Measurements from ENCODE around the gene ITGAV.

The ITGAV gene

DNA sequence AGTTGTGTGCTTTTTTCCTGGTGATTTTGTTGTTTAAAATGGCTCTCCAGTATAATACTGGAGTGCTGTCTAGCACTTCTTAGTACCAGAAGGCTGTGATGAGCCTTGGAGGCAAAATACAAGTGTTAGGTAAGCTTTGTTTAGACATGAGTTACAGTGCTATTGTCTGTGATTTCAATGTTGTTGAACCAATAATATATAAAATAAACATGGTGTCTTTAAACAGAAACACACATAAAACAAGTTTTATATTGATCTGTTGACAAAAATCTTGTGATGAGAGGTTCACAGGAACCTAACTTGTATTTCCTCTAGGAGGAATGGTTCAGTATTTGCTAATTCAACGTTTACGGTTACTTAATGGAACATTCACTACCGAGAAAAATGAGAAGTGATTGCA is 99.0 kb downstream of the ITGAV start:
- in situ Hi-C loops (cut with HindIII; ENCODE audit: low sequenced_read_pairs) = no loop called here
- DNase-seq (ENCODE audit: low read depth) = no peak
- no peak overlapping the region for H3K4me3 ChIP-seq (ENCODE audit: low read depth, low read length)
- TF ChIP-seq, protein P1, sequence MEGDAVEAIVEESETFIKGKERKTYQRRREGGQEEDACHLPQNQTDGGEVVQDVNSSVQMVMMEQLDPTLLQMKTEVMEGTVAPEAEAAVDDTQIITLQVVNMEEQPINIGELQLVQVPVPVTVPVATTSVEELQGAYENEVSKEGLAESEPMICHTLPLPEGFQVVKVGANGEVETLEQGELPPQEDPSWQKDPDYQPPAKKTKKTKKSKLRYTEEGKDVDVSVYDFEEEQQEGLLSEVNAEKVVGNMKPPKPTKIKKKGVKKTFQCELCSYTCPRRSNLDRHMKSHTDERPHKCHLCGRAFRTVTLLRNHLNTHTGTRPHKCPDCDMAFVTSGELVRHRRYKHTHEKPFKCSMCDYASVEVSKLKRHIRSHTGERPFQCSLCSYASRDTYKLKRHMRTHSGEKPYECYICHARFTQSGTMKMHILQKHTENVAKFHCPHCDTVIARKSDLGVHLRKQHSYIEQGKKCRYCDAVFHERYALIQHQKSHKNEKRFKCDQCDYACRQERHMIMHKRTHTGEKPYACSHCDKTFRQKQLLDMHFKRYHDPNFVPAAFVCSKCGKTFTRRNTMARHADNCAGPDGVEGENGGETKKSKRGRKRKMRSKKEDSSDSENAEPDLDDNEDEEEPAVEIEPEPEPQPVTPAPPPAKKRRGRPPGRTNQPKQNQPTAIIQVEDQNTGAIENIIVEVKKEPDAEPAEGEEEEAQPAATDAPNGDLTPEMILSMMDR (IDR thresholded peaks at IDR 0.05; ENCODE audit: low read depth, low read length, missing control alignments) = no peak

DNA sequence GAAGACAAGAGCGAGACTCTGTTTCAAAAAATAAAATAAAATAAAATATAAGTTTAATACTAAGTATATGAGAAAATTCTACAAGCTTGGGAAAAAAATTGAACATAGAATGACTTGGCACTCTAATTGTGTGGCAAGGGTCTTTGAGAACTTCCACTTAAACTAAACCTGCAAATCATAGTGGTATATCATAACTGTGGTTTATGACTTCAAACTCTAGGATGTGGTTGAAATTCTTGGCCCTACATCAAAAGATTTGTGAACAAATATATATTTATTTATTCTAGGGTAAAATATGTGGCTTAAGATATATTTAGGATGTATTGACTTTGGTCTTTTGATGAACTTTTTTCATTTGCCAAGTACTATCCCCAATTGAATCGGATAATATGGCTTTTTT is 100.9 kb downstream of the ITGAV start:
- in situ Hi-C loops (cut with HindIII; ENCODE audit: low sequenced_read_pairs) = no loop called here
- TF ChIP-seq, protein P1 (IDR thresholded peaks at IDR 0.05; ENCODE audit: low read depth, low read length, missing control alignments) = no peak
- DNase-seq (ENCODE audit: low read depth) = peak; percentile 29
- no peak overlapping the region for H3K4me3 ChIP-seq (ENCODE audit: low read depth, low read length)

DNA sequence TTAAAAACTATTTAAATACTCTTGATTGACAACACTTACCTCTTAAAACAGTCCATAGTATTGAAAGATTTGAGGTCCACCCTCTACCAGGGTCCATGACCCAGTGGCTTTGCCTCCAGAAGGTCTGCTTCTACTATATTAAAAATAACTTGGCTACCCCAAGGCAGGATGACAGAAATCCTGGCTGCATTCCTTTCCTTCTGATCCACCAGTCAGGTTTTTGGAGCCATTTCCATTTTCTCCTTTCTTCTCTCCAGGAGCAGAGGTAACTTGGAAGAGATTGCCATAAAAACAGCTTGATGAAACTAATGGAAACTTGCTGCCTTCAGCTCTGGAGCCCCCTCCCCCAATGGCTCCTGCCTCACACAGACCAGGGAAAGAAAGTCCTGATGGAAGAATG is 101.4 kb downstream of the ITGAV start:
- TF ChIP-seq, protein P1 (IDR thresholded peaks at IDR 0.05; ENCODE audit: low read depth, low read length, missing control alignments) = no peak
- no peak overlapping the region for H3K4me3 ChIP-seq (ENCODE audit: low read depth, low read length)
- in situ Hi-C loops (cut with HindIII; ENCODE audit: low sequenced_read_pairs) = no loop called here
- no peak for DNase-seq (ENCODE audit: low read depth)

DNA sequence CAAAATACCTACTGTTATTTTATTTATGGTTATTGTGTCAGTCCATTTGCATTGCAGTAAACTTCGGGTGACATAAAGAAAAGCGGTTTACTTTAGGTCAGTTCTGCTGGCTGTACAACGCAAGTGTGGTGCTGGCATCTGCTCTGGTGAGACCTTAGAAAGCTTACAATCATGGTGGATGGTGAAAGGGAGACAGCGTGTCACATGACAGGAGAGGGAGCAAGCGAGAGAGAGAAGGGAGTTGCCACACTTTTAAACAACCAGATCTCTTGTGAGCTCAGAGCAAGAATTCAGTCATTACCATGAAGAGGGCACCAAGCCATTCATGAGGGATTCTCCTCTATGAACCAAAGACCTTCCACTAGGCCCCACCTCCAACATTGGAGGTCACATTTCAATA is 102.0 kb downstream of the ITGAV start:
- in situ Hi-C loops (cut with HindIII; ENCODE audit: low sequenced_read_pairs) = no loop called here
- no peak overlapping the region for H3K4me3 ChIP-seq (ENCODE audit: low read depth, low read length)
- no peak for DNase-seq (ENCODE audit: low read depth)
- TF ChIP-seq, protein P1 (IDR thresholded peaks at IDR 0.05; ENCODE audit: low read depth, low read length, missing control alignments) = no peak

DNA sequence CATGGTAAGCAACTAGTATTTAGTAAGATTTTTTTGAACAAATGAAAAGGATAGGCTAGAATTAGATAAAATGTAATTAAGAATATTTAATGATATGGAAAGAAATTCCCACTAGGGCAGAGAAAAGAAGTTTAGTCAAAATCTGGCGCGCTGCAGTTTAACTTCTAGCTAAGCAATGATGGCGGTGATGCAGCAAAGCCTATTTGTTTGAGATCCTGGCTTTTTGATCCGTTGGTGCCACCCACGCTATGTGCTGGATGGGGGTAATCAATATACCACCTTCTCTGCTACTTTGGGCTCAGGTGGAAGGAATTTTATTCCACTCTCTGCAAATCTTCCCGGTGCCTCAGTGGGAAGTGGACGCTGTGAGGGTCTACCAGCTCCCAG is 103.6 kb downstream of the ITGAV start:
- in situ Hi-C loops (cut with HindIII; ENCODE audit: low sequenced_read_pairs) = no loop called here

DNA sequence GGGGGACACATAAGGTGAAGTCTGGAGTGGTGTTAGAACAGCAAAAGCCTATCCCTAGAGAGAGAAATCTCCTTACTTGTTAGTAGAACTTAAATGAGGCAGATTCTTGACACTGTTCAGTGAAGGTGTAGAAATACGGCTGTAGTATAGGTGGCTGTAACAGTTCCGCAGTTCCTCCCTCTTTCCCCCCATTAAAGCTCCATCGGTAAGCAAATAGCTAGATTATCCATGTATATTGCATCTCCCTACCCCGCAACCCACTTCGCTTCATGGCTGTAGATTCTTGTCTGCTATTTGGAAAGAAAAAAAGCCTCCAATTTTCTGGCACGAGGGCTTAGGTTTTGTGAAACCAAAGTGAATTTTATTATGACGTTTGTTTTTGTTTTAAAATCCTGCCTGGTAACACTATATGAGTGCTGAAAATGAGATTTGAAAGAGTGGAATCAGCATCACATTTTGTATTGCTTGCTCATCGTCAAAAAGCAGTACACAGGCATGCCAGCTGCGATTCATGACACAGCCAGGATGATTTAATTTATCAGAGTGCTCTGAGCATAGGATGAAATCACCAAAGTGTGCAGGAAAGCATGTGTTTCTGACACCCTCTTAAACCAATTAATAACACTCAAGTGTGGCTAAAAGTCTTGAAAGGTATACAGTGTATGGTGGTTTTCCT is 105.4 kb downstream of the ITGAV start:
- peak; percentile 26 for DNase-seq (ENCODE audit: low read depth)
- in situ Hi-C loops (cut with HindIII; ENCODE audit: low sequenced_read_pairs) = no loop called here
- H3K4me3 ChIP-seq (ENCODE audit: low read depth, low read length) = peak overlapping the region; percentile 80
- TF ChIP-seq, protein P1 (IDR thresholded peaks at IDR 0.05; ENCODE audit: low read depth, low read length, missing control alignments) = no peak

More for the DNA sequence above, 103.6 kb downstream of the ITGAV start:
- peak overlapping the region; percentile 80 for H3K4me3 ChIP-seq (ENCODE audit: low read depth, low read length)
- DNase-seq (ENCODE audit: low read depth) = no peak
- TF ChIP-seq, protein P1 (IDR thresholded peaks at IDR 0.05; ENCODE audit: low read depth, low read length, missing control alignments) = no peak

All from astrocyte of the cerebellum (primary cell).